Measurements from ENCODE around the gene CDK5RAP3.
"Not testable (repeated sequence)": the region's sequence is repeated elsewhere in the genome, so short reads cannot be mapped to it uniquely, and the experiment has no call there.

Gene CDK5RAP3

DNA sequence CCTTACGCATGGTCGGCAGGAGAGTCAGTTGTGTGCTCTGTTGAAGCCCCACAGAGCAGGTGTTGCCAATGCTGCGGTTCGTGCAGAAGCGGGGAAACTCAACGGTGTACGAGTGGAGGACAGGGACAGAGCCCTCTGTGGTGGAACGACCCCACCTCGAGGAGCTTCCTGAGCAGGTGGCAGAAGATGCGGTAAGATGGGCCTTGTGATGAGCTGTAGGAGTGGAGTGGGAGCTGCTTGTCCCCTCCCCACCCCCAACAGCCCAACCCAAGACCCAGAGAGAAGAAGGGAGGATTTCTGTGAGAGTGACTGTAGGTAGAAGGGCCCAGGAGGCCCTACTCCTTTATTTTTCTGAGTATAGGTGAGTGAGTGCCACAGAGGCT, 4.9 kb downstream of the CDK5RAP3 start:
- no peak for DNase-seq

DNA sequence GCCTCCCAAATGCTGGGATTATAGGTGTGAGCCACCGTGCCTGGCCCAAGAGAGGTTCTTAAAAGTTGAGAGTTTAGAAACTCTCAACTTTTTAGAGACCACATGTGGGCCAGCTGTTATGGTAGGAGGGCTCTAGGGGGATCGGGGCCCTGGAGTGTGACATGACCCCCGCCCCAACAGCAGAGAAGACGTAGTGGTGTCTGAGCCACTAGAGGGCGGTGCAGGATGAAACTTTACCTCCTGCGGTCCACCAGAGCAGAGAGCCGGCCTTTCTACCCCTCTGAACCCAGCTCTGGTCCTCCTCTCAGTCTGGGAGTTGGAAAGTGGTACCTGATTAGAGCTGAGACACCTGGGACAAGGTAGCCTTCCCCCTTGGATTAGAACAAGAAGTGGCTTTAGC, 7.4 kb downstream of the CDK5RAP3 start:
- DNase-seq: peak in 3 of 5 donors; percentile 17 to 58 (median 37)

DNA sequence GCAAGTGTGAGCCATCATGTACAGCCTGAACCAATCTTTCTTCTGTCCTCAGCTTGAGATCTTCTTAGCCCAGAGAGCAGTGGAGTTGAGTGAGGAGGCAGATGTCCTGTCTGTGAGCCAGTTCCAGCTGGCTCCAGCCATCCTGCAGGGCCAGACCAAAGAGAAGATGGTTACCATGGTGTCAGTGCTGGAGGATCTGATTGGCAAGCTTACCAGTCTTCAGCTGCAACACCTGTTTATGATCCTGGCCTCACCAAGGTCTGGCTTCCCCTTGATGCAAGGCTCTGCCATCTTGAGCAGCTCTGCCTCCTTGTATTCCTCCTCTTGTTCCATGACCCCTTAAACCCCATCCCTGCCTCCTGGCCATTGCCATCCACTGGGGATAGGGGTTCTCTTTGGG, 9.6 kb downstream of the CDK5RAP3 start:
- DNase-seq: no peak

DNA sequence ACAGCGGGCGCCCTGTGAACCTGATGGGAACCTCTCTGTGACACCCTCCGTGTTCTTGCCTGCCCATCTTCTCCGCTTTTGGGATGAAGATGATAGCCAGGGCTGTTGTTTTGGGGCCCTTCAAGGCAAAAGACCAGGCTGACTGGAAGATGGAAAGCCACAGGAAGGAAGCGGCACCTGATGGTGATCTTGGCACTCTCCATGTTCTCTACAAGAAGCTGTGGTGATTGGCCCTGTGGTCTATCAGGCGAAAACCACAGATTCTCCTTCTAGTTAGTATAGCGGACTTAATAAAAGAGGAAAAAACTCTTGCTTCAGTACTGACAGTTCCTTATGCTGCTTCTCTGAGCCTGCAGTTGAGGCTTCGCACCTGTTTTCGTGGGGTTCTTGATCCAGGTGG, 10.5 kb downstream of the CDK5RAP3 start:
- peak in 1 of 5 donors; percentile 50 for DNase-seq

DNA sequence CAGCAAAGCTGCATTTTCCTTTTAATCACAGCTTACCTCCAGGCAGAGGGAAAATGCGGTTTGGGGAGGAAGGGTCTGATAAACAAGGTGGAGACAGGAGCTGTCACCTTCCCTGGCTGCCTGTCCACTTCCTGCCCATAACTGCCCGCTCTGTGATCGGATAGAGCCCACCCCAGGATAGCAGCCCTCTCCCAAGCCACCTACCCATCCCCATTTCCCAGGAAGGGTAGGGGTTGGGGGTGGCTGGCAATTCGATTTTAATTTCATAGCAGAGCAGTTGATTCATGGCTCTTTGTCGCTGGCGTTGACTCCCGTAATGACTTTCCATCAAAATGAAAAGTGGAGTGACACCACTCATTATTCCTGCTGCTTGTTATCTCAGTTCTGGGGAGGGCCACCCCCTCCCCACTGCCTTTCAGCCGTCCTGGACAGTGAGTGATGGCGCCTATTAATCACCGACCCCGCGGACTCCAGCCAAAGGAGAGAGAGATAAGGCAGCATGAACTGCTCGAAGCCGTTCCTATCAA, 11.2 kb downstream of the CDK5RAP3 start:
- DNase-seq: no peak

DNA sequence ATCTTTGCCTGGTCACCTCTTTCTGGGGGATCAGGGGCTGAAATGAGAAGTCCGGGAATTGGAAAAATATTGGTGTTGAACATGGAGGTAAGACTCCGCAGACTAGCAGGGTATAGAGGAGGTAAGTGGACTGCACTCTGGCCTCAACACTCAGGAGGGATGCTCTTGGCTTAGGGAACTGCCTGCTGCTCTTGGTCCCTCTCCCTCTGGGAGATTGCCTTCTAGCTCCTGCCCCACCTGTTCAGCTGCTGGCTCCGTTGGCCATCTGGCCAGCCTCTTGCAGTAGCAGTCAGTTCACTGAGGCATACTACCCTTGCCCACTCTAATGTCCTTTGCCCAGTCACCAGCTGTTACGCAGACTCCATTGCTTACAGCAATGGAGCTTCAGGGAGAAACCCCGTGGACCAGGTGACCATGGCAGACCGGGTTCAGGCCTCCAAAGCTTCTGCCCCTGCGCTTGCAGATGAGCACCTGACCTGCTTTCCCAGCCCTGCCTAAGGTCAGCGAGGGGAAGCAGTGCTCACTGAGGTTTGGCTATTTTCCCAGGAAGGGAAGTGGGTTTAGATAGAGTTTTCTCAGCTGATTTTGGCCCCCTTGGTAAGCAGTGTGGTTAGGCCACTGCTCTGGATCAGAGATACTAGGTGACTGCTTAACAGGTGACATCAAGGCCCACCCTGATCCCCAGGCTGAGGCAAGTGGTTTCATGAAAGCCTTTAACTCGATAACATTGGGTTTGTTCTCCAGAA, 11.9 kb downstream of the CDK5RAP3 start:
- no peak for DNase-seq

DNA sequence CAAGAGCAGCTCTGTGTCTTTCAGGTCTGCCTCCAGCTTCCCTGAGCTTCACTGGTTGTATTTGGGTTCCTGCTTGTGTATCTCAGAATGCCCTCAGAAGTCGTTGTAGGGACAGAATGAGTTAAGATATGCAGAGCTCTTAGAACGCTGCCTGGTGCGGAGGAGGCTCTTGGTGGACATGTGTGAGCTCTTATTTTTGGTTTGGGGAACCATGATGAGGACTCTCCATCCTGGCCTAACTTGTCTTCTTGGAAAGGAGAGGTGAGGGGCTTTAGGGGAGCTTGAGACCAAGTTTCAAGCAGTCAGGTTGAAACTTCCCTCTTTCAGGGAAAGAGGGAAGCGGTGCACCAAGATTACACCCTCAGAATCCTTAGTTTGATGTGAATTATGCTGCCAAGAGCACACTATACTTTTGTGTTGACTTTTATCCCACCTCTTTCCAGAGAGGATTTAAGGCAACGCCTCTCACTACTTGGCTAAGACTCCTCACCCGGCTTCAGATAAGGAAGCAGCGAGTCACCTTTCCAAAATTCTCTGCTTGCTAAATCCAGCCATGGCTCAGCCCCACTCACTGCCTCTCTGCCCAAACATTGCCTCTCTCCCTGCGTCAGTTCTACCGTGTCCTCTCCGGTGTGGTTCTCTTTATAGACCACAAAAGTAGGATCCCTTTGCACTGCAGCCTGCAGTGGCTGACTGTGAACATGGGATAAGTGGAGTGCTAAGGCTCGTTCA, 12.7 kb downstream of the CDK5RAP3 start:
- DNase-seq: no peak

DNA sequence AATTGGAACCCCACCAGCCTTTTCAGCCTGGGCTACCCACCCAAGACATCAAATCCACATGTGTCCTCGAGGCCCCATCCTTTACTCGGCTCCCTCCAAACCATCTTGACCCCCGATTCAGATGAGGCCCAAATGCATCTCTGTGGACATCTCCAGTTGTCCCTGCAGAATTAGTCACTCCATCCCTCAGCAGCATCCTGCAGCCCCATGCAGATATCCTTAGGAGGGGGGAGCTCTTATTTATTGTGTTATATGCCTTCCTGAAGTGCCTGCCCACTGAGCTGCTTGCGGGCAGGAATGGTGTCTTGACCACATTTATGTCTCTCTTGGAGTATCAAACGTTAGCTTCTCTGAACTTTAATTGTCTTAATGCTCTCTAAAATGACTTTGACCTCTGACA, 15.6 kb downstream of the CDK5RAP3 start:
- DNase-seq: no peak

DNA sequence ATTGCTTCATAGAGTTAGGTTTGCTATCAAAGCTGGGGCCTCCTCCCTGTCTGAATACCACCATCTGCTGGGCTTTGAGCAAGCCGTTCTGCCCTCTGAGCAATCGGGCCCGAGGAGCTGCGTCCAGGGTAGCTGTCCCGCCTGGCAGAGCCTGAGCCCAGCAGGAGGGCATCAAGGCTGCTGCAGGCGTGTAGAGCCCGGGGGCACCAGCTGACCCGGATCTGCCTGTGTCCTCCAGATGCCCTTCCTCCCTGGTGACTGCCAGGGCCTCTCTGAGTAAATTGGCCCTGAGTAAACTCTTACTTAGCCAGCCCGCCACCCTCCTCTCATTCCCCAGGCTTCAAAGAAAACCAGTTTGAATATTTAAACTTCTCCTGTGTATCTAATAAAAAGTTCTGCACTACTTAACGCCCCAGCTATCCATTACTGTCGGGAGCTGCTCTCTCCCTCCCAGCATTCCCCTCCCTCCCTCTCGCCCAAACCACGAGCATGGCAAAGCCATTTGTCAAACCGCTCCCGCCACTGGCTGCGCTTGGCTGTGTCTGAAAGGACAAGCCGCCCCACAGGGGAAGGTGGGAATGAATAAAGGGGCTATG, 16.4 kb downstream of the CDK5RAP3 start:
- no peak for DNase-seq

DNA sequence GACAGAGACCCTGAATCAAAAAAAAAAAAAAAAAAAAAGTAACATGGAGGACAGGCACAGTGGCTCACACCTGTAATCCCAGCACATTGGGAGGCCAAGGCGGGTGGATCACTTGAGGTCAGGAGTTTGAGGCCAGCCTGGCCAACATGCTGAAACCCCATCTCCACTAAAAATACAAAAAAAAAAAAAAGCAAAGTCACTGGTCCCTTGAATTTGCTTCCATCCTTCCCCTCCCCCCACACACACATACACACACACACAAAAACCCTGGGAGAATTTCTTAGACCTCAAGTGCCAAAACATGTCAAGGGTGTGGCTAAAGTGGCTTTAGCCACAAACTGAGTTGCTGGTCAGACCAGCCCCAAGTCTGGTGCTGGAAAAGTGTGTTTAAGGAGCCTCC, 17.5 kb downstream of the CDK5RAP3 start:
- DNase-seq: not testable (repeated sequence)

DNA sequence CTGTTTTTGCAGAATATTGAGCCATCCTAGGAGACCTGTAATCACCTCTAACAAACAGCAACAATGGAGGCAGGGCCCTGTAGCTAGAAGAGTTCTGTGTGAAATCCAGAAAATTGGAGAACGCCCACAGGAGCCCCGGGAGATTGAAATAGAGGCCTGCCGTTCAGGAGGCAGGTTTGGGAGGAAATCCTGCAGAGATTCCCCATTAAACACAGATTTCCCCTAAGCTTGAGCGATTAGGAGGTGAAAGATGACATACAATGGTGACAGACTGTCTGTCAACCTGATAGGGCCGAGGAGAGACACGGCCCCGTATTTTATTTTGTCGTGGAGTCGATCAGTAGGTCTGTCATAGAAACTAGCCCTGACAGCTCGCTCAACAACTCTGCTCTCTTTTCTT, 18.2 kb downstream of the CDK5RAP3 start:
- no peak for DNase-seq

DNA sequence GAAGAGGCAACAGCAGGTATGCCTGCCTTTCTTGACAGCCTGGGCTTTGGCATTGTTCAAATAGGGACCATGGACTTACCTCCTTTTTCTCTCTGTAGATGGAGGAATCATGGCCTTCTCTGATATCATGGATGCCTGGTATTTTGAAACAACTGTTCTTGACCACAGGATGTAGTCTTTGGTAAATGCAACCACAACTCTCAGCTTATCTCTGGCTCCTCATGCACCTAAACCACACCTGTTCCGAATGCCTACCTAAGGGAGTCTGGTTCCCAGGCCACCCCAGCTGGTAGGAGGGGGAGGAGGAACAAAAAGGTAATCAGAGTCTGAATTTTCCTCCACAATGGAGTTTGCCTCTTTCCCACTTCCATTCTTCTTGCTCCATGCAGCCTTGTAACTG, 18.8 kb downstream of the CDK5RAP3 start:
- no peak for DNase-seq

DNA sequence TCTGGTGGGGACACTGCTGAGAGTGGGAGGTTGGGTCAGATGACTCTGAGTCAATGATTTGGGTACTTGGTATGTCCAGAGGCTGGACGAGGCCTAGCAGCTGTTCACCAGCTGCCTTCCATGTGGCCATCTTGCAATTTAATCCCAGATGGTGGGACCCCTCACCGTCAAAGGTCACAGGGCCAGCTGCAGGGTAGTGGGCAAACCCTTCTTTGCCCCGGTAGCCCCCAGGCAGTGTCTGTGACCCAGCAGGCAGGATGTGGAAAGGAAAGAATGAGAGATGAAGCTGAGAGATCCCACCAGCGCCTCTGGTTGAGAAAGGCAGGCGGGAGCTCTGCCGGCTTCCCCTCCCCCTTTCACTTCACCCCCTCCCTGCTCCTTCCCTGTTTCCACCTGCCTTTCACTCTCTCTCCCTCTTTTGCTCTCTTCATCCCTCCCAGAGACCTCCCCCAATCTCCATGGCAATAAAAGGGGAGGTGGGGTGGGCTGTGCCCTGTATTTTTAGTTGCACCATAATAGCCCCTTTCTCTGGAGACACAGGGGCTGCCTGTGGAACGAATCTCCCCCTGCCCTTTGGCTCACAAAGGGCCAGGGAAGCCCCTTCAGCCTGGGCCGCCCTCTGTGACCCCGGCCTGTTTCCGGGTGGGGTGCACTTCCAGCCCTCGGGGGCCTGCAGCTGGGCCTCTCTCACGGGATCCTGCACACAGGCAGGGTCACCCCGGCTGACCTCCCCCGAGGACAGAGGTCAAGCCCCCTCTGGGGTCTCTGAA, 20.2 kb downstream of the CDK5RAP3 start:
- DNase-seq: no peak

DNA sequence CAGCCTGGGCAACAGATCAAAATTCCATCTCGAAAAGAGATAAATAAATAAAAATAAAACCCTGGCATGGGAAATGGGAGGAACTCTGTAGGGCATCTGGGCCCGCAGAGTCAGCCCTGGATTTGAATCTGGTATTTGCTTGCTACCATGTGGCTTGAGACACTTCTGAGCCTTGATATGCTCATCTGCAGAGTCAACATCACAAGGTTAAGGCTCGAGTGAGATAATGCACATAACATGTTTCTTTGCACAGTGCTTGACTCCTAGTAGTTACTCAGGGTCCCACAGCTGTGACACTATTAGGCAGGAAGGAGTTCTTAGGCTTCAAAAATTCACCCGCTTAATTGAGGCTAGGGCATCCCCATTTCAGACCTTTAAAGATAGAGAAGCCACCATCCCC, 21.3 kb downstream of the CDK5RAP3 start:
- no peak for DNase-seq

DNA sequence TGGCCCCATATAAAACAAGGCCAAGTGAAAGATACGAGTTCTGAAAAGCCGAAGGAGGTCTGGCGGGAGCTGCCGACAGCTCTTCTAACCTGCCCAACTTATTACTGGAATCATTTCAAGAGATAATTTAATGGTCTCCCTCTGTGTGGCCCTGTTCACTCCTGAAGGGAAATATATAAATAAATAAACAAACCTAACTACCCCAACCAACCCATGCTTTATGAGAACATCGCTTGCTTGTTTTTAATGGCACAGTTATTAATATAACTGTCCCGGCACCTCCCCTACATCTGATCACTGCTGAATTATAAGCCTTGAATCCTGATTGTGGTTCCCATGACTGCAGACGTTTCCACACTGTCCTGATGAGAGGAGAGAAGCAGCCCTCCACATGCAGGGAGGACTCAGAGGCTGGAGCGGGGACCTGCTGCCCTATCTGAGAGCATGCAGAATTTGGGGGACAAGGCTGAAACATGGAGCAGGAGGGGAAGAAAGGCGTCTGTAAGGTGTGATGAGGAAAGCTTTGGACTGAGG, 22.2 kb downstream of the CDK5RAP3 start:
- DNase-seq: no peak

DNA sequence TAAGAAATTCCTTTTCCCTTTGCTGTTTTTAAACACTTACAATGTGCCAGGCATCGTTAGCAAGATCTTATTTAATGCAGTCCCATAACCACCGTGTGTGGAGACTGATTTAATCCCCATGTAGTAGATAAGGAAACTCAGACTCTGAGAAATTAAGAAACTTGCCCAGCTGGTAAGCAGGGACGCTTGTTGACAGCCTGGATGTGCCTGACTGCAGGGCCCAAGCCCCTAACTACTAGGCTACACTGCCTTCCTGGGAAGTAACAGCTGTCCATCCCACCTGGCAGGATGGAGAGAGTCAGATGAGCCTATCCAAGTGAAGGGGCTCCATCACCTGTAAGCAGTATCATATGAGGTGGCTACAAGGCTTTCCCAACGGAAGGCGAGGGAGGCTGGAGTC, 23.1 kb downstream of the CDK5RAP3 start:
- no peak for DNase-seq

DNA sequence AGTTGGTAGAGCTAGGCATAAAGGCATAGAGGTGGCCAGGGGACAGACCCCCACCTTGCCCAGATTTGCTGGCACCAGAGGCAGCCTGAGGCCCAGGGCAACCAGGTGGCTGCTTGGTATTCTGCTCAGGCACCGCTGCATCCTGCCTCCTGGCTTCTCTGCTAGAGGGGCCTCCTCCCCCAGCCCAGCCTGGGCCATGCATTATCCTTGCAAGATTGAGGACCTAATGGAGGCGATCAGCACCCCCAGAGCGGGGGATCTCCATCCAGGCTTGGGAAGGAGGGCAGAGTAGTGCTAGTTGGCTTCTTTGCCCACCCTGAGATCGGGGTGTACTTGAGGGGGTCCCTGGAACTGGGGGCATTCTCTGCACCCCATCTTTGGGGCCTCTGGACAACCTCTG, 23.8 kb downstream of the CDK5RAP3 start:
- no peak for DNase-seq

DNA sequence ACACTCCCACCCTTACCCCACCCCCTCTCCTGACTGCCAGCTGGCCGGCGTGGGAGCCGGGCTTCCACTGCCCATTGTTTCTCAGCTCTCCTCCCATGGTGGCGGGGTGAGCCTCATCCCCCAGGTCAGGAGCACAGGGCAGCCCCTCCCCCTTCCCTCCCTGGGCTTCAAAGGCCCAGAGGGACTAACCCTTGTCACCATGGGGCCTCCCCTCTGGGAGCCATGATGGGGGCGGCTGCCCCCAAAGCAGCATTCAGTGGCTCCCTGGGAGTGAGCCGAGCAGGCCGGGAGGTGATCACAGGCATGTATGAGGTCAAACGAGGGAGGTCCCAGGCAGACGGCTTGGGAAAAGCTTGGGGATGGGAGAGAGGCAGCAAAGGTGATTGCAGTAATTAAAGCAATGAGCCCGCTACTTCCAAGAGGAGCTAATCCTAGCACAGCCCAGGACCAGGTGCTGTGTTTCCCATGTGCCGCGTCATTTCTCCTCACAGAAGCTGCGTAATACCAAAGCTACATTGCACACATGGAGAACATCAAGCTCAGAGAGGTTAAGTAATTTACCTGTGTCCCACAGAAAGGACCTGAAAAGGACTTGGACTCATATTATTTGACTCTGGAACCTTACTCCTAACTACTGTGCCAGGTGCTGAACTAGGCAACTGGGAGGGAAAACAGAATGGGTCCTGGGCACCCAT, 24.5 kb downstream of the CDK5RAP3 start:
- DNase-seq: no peak

DNA sequence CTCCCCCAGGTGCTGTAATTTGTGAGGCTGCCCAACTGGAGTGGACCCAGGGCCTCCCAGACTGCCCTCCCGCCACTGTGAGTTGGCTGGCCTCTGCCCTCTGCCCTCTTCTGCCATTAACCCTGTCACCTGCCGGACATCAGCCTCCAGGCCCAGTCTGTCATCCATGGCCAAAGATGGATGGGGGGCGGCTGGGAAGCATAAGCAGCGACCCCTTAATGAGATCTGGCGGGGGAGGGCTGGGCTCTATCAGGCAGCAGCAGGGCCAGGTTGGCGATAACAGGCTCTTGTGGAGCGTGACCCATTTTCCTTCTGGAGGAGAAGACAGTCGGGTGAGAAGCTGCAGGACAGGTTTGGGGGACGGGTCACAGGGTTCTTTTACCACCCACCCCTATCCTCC, 25.3 kb downstream of the CDK5RAP3 start:
- no peak for DNase-seq

DNA sequence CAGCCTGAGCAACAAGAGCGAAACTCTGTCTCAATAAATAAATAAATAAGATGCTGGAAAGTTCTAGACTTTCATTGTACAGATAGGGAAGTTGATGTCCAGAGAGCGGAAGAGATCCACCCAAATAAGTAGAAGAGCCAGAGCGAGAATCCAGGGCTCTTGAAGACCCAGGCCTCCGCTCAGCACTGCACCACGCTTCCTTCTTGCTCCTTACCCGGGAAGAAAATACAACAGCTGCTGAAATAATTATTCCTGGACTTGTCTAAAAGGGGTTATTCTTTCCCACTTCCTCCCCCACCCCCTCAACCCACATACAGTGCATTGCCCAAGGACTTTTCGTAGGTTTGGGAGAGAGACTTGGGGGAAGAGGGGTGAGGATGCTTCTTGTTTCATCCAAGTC, 26.7 kb downstream of the CDK5RAP3 start:
- no peak for DNase-seq

DNA sequence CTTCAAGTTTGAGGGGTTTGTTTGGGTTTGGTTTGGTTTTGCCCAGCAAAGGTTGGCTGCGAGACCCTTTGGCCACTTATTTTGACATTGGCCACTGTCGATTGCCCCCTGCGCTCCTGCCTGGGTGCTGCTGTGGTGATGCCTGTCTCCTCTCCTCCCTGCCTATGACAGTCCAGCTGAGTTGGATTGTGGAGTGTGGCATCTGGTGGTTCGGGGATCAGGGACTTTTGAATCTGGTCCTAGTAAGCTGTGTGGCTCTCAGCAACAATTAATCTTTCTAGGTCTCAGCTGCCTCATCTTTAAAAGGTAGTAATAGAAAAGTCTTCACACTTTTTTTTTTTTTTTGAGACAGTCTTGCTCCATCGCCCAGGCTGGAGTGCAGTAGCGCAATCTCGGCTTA, 27.1 kb downstream of the CDK5RAP3 start:
- DNase-seq: no peak

DNA sequence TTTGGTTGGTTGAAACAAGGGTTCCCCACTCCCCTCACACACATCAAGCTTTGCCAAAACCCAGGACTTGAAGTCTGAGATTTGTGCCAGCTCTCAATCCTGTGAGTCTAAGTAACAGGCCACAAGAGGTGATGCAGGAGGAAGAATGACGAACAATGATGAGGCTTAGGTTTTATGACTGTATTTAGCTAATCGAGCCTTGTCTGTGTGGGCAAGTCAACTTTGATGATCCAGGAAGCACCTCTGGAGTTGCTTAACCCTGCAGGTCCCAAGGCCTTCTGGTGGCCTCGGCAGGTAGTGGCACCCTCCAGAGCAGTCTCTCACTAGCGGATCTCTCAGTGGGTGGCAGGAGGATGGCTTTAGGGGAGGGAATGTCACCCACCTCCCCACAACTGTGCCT, 28.7 kb downstream of the CDK5RAP3 start:
- no peak for DNase-seq
